Keratinocyte (primary cell): ENCODE data around the gene OR2V2.

Experiments used
- CTCF ChIP-seq, 3 experiments: IDR thresholded peaks in 1 of 3; conservative IDR thresholded peaks in 1 of 3; optimal IDR thresholded peaks in 1 of 3; 2 replicates in 2 of 3; 3 replicates in 1 of 3; pipeline versions ENCODE3 to v1.5.1; 2011; ENCODE audit warnings: low read length in 3 of 3, mild to moderate bottlenecking in 3 of 3, moderate library complexity in 2 of 3, control low read depth in 1 of 3, inconsistent platforms in 1 of 3; ENCODE audit not compliant: insufficient read depth in 2 of 3; ENCODE audit errors: extremely low read depth in 1 of 3
- EZH2 ChIP-seq: IDR thresholded peaks from one replicate; pipeline ENCODE4 v1.6.1; 2012; ENCODE audit warnings: inconsistent platforms, mild to moderate bottlenecking, low read length, moderate library complexity

GRCh38 chr5:181100121-181100875 lies 47.1 kb upstream of the OR2V2 start:
- no peak for TF ChIP-seq CTCF (optimal IDR thresholded peaks at IDR 0.05 in 1 of 3, IDR thresholded peaks at IDR 0.05 in 1 of 3, conservative IDR thresholded peaks at IDR 0.05 in 1 of 3; ENCODE audit: extremely low read depth in 1 of 3, insufficient read depth in 2 of 3, low read length in 3 of 3)
- TF ChIP-seq EZH2: peak; percentile 49
